NOMO-1 (cell line): Measurements from ENCODE around the gene NUBPL.

Experiments used
- DNase-seq, 2 experiments: peaks; one replicate each; lab custom pipeline; 2025; ENCODE audit not compliant: unreplicated experiment in 2 of 2; lab: John Stamatoyannopoulos, UW

Gene NUBPL

DNA sequence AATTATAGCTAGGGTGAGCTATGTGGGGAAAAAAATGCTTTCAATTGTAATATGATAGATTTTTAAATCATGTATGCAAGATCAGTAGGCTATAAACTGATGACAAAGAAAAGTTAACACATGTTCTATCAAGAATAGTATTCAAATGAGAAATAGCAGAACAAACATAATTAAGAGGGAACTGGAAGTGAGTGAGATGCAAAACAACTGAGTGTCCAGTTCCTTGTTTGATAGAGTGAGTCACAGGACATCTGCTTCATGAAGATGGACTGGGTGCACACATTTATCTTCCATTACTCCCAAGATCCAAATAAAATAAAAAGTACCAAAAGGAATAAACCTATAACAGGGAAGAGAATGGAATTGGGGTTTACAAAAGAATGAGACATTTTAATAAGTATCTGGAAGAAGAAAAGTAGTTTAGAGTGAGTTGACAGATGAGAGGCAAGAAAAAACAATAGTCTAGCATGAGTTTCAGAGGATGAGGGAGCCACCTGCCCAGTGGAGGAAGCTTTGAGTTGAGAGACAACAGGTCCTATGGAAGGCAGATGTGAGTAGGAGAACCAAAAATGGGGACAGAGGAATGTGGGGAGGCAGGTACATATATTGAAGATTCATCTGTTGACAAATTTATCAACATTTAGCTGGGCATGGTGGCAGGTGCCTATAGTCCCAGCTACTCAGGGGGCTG is 337.8 kb downstream of the NUBPL start:
- peak in 1 of 2 experiments; percentile 35 for DNase-seq

DNA sequence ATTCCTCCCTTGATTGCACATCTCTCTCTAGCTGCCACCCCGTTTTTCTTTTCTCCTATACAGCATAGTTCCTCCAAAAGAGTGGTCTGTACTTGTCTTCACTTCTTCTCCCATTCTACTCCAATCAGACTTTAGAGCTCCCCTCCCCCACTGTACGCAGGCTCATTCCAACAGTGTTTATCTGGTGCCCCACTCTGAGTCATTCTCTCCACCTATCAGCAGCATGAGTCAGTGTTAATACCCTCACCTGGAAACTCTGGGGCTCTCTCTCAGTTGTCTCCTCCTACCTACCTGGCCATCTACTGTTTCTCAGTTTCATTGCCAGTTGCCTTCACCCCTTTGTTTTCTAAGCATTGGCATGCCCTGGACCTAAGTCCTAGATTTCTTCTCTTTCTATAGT is 340.8 kb downstream of the NUBPL start:
- DNase-seq = no peak

DNA sequence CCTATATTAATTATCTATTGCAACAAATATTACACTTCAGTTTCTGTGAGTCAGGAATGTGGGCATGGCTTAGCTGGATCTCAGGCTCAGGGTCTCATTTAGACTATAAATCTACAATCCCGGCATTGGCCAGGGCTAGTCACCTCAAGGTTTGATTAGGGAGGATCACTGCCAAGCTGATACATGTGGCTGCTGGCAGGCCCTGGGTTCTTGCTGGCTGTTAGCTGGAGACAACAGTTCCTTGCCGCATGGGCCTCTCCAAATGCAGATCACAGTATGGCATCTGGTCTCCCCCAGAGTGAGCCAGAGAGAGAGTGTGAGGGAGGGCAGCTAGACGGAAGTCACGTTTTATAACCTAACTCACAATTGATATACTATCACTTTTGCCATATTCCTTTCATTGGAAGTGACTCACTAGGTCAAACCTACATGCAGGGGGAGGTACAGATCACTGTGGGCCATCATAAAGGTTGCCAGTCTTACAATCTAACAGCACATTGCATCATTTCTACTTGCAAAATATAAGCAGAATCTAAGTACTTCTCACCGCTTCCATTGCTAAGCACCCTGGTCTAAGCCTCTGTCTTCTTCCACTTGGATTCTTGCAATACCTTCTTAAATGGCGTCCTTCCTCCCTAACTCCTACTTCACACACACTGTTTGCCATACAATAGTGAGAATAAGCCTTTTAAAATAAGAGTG is 341.9 kb downstream of the NUBPL start:
- DNase-seq = no peak

DNA sequence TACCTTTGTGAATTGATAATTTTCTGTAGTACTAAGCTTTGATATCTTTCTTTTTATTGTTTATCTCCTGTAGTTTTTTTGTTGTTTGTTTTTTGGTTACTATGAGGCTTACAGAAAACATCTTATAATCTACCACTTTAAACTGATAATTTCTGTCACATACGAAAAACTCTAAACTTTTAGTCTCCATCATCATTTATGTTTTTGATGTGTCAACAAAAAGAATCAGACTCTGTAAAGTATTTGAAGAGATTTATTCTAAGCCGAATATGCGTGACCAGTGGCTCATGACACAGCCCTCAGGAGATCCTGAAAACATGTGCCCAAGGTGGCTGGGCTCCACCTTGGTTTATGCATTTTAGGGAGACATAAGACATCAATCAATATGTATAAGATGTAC is 348.8 kb downstream of the NUBPL start:
- DNase-seq = no peak
